Progenitor cell of endocrine pancreas (in vitro differentiated cells): ENCODE data around the gene GJA1. TPM values are rescaled to one million over a fixed set of nuclear protein-coding genes. Genes with fewer than 3 reads are reported as not detected.
"Not testable (repeated sequence)": the region's sequence is repeated elsewhere in the genome, so short reads cannot be mapped to it uniquely, and the experiment has no call there.

Source experiments
- DNase-seq: peaks from one replicate; pipeline ENCODE4 v3.0.0; 2021; ENCODE audit warnings: low spot score; ENCODE audit not compliant: unreplicated experiment
- H3K27ac Mint-ChIP-seq: 2 replicates; pipeline ENCODE4 v1.8.0; 2021; ENCODE audit warnings: mild to moderate bottlenecking, moderate library complexity, mixed read lengths
- H3K27me3 Mint-ChIP-seq: 2 replicates; pipeline ENCODE4 v1.8.0; 2021; ENCODE audit warnings: mixed read lengths
- H3K36me3 Mint-ChIP-seq: 2 replicates; pipeline ENCODE4 v1.8.0; 2022; ENCODE audit warnings: mixed read lengths; ENCODE audit not compliant: insufficient read depth
- H3K4me1 Mint-ChIP-seq: 2 replicates; pipeline ENCODE4 v1.8.0; 2021; ENCODE audit warnings: low read depth, mixed read lengths
- H3K4me3 Mint-ChIP-seq: 2 replicates; pipeline ENCODE4 v1.8.0; 2021; ENCODE audit warnings: low read depth, mild to moderate bottlenecking, moderate library complexity, mixed read lengths
- H3K9me3 Mint-ChIP-seq: 2 replicates; pipeline ENCODE4 v1.8.0; 2021; ENCODE audit warnings: low read depth, mixed read lengths
- CTCF ChIP-seq: fragments of 200-600 bp; sonication (generic); IDR thresholded peaks from one replicate; pipeline ENCODE4 v1.5.0; 2021; ENCODE audit warnings: antibody characterized with exemption, mild to moderate bottlenecking; ENCODE audit not compliant: unreplicated experiment
- long read RNA-seq: library from polyadenylated mRNA; unstranded; transcript quantifications from one replicate; pipeline ENCODE4 v2.0.0, GENCODE V29; 2020
- total RNA-seq: library from RNA; stranded (reverse); gene quantifications from 2 replicates; pipeline ENCODE4 v1.2.1, GENCODE V29; 2021

The GJA1 gene
- total RNA-seq: 34.1 and 43.0 TPM in 2 replicates
- long read RNA-seq, transcript GJA1-204 (2 exons, 3,152 nt): major isoform, 12 of 14 reads
- long read RNA-seq, partial matches to known transcripts: 0 of 14 reads
- long read RNA-seq, other reads (novel, unspliced or antisense): 2 of 14 reads

- no peaks in the 10 kb centered on the region for H3K36me3 Mint-ChIP-seq
- no peak for DNase-seq
- H3K4me3 Mint-ChIP-seq: peak within 1 kb of the TSS; percentile 90
- TF ChIP-seq CTCF: no peak
- H3K27me3 Mint-ChIP-seq: no peaks in the 10 kb centered on the region
- peaks cover 24% of the 10 kb centered on the region for H3K4me1 Mint-ChIP-seq
- peak within 1 kb of the TSS; percentile 97 for H3K27ac Mint-ChIP-seq
- H3K9me3 Mint-ChIP-seq: no peaks in the 10 kb centered on the region
Observed at GRCh38 chr6:121435444-121436069, at the start of gene GJA1. TSS of gene GJA1 (plus strand) at chr6:121435646. CDS start at chr6:121446848, 11,202 bp downstream.

- not testable (repeated sequence) for H3K27ac Mint-ChIP-seq, H3K36me3 Mint-ChIP-seq, H3K4me1 Mint-ChIP-seq, H3K27me3 Mint-ChIP-seq, H3K9me3 Mint-ChIP-seq, H3K4me3 Mint-ChIP-seq, DNase-seq
Observed at GRCh38 chr6:121386551-121386950, 48.9 kb upstream of the GJA1 start.

GRCh38 chr6:121389419-121389818 lies 46.0 kb upstream of the GJA1 start:
- DNase-seq: no peak
- H3K27me3 Mint-ChIP-seq: no peaks in the 10 kb centered on the region
- no peak overlapping the region for H3K27ac Mint-ChIP-seq
- no peaks in the 10 kb centered on the region for H3K4me1 Mint-ChIP-seq
- H3K4me3 Mint-ChIP-seq: no peak overlapping the region
- no peaks in the 10 kb centered on the region for H3K36me3 Mint-ChIP-seq
- H3K9me3 Mint-ChIP-seq: no peaks in the 10 kb centered on the region
- no peak for TF ChIP-seq CTCF

- no peak overlapping the region for H3K4me3 Mint-ChIP-seq
- H3K36me3 Mint-ChIP-seq: no peaks in the 10 kb centered on the region
- no peak for DNase-seq
- H3K4me1 Mint-ChIP-seq: peaks cover 2% of the 10 kb centered on the region
- no peaks in the 10 kb centered on the region for H3K9me3 Mint-ChIP-seq
- H3K27ac Mint-ChIP-seq: no peak overlapping the region
- TF ChIP-seq CTCF: no peak
- H3K27me3 Mint-ChIP-seq: no peaks in the 10 kb centered on the region
Observed at GRCh38 chr6:121393731-121394505, 41.5 kb upstream of the GJA1 start.

- TF ChIP-seq CTCF: no peak
- Mint-ChIP-seq H3K27ac (no peak overlapping the region), H3K27me3 (no peaks in the 10 kb centered on the region), H3K4me3 (no peak overlapping the region), H3K36me3 (no peaks in the 10 kb centered on the region), H3K9me3 (no peaks in the 10 kb centered on the region), H3K4me1 (peaks cover 2% of the 10 kb centered on the region)
- DNase-seq: no peak
Observed at GRCh38 chr6:121395736-121396135, 39.7 kb upstream of the GJA1 start.

- DNase-seq, H3K4me3 Mint-ChIP-seq, H3K4me1 Mint-ChIP-seq, H3K9me3 Mint-ChIP-seq, H3K27ac Mint-ChIP-seq, H3K27me3 Mint-ChIP-seq, H3K36me3 Mint-ChIP-seq: not testable (repeated sequence)
Observed at GRCh38 chr6:121397188-121397587, 38.3 kb upstream of the GJA1 start.
